Rectal smooth muscle tissue (tissue), 1 donor: Measurements from ENCODE around the gene MYO3B.
"Not testable (repeated sequence)": the region's sequence is repeated elsewhere in the genome, so short reads cannot be mapped to it uniquely, and the experiment has no call there.

Source experiments
- H3K27ac ChIP-seq: one replicate; pipeline ENCODE4 v1.7.0; 2013; ENCODE audit warnings: low read depth, low read length, inconsistent platforms
- H3K27me3 ChIP-seq: one replicate; pipeline ENCODE4 v1.7.0; 2013; ENCODE audit warnings: low read length; ENCODE audit not compliant: control insufficient read depth, insufficient read depth
- H3K36me3 ChIP-seq: one replicate; pipeline ENCODE4 v1.7.0; 2013; ENCODE audit warnings: low read length; ENCODE audit not compliant: control insufficient read depth, insufficient read depth
- H3K4me1 ChIP-seq: one replicate; pipeline ENCODE4 v1.7.0; 2013; ENCODE audit warnings: low read length; ENCODE audit not compliant: control insufficient read depth, insufficient read depth
- H3K4me3 ChIP-seq: one replicate; pipeline ENCODE4 v1.7.0; 2013; ENCODE audit warnings: low read length
- H3K9ac ChIP-seq: one replicate; pipeline ENCODE4 v1.7.0; 2013; ENCODE audit warnings: low read length

Gene MYO3B

GRCh38 chr2:170332676-170333402, 154.9 kb downstream of the MYO3B start:
- no peaks in the 10 kb centered on the region for H3K36me3 ChIP-seq

GRCh38 chr2:170335351-170335750, 157.4 kb downstream of the MYO3B start:
- Histone ChIP-seq H3K9ac (no peak overlapping the region), H3K27ac (no peak overlapping the region), H3K27me3 (no peaks in the 10 kb centered on the region), H3K4me1 (no peaks in the 10 kb centered on the region), H3K36me3 (no peaks in the 10 kb centered on the region), H3K4me3 (no peak overlapping the region)

More at GRCh38 chr2:170332676-170333402, 154.9 kb downstream of the MYO3B start:
- no peak overlapping the region for H3K9ac ChIP-seq
- H3K4me3 ChIP-seq = no peak overlapping the region
- H3K27ac ChIP-seq = no peak overlapping the region
- no peaks in the 10 kb centered on the region for H3K4me1 ChIP-seq
- no peaks in the 10 kb centered on the region for H3K27me3 ChIP-seq

- H3K4me3 ChIP-seq = no peak overlapping the region
- no peaks in the 10 kb centered on the region for H3K27me3 ChIP-seq
- H3K9ac ChIP-seq = no peak overlapping the region
- H3K36me3 ChIP-seq = no peaks in the 10 kb centered on the region
- no peak overlapping the region for H3K27ac ChIP-seq
- no peaks in the 10 kb centered on the region for H3K4me1 ChIP-seq
Measured at GRCh38 chr2:170336408-170336807, 158.5 kb downstream of the MYO3B start.

- Histone ChIP-seq H3K27me3 (no peaks in the 10 kb centered on the region), H3K4me3 (no peak overlapping the region), H3K27ac (no peak overlapping the region), H3K4me1 (no peaks in the 10 kb centered on the region), H3K9ac (no peak overlapping the region), H3K36me3 (no peaks in the 10 kb centered on the region)
Measured at GRCh38 chr2:170336916-170337315, 159.0 kb downstream of the MYO3B start.

- no peaks in the 10 kb centered on the region for H3K36me3 ChIP-seq
- no peak overlapping the region for H3K4me3 ChIP-seq
- H3K4me1 ChIP-seq = no peaks in the 10 kb centered on the region
- no peaks in the 10 kb centered on the region for H3K27me3 ChIP-seq
- no peak overlapping the region for H3K9ac ChIP-seq
- no peak overlapping the region for H3K27ac ChIP-seq
Measured at GRCh38 chr2:170339322-170339721, 161.4 kb downstream of the MYO3B start.

- H3K4me1 ChIP-seq = no peaks in the 10 kb centered on the region
- H3K36me3 ChIP-seq = no peaks in the 10 kb centered on the region
Measured at GRCh38 chr2:170339750-170340692, 162.1 kb downstream of the MYO3B start.

GRCh38 chr2:170340693-170341068, 162.7 kb downstream of the MYO3B start:
- H3K9ac ChIP-seq = no peak overlapping the region
- H3K4me3 ChIP-seq = no peak overlapping the region
- H3K4me1 ChIP-seq = no peaks in the 10 kb centered on the region
- H3K27ac ChIP-seq = no peak overlapping the region
- H3K27me3 ChIP-seq = no peaks in the 10 kb centered on the region
- H3K36me3 ChIP-seq = no peaks in the 10 kb centered on the region

More at GRCh38 chr2:170339750-170340692, 162.1 kb downstream of the MYO3B start:
- H3K27ac ChIP-seq = no peak overlapping the region
- no peak overlapping the region for H3K9ac ChIP-seq
- no peak overlapping the region for H3K4me3 ChIP-seq
- no peaks in the 10 kb centered on the region for H3K27me3 ChIP-seq

GRCh38 chr2:170341684-170342623, 164.0 kb downstream of the MYO3B start:
- Histone ChIP-seq H3K4me3 (no peak overlapping the region), H3K36me3 (no peaks in the 10 kb centered on the region), H3K4me1 (no peaks in the 10 kb centered on the region), H3K27ac (no peak overlapping the region), H3K27me3 (no peaks in the 10 kb centered on the region), H3K9ac (no peak overlapping the region)

GRCh38 chr2:170344663-170345346, 166.9 kb downstream of the MYO3B start:
- Histone ChIP-seq H3K36me3 (no peaks in the 10 kb centered on the region), H3K9ac (no peak overlapping the region), H3K27me3 (no peaks in the 10 kb centered on the region), H3K27ac (no peak overlapping the region), H3K4me1 (no peaks in the 10 kb centered on the region), H3K4me3 (no peak overlapping the region)

GRCh38 chr2:170345607-170346006, 167.7 kb downstream of the MYO3B start:
- Histone ChIP-seq H3K27me3 (no peaks in the 10 kb centered on the region), H3K4me3 (no peak overlapping the region), H3K4me1 (no peaks in the 10 kb centered on the region), H3K9ac (no peak overlapping the region), H3K27ac (no peak overlapping the region), H3K36me3 (no peaks in the 10 kb centered on the region)

GRCh38 chr2:170349269-170349668, 171.3 kb downstream of the MYO3B start:
- H3K9ac ChIP-seq = not testable (repeated sequence)

More at GRCh38 chr2:170349269-170349668, 171.3 kb downstream of the MYO3B start:
- H3K4me1 ChIP-seq, H3K4me3 ChIP-seq, H3K27me3 ChIP-seq, H3K27ac ChIP-seq, H3K36me3 ChIP-seq: not testable (repeated sequence)
